Measurements from ENCODE around the gene PRPF4.

- TF ChIP-seq POLR2A (IDR thresholded peaks at IDR 0.05) (no peak), CTCF (IDR thresholded peaks at IDR 0.05) (no peak), EP300 (IDR thresholded peaks at IDR 0.05) (no peak), POLR2AphosphoS5 (IDR thresholded peaks at IDR 0.05) (no peak)
Observed at GRCh38 chr9:113238202-113238858, 37.1 kb upstream of the PRPF4 start.

All from upper lobe of left lung (tissue), 4 donors.